ENCODE data around the gene CCDC82. TPM values are rescaled to one million over a fixed set of nuclear protein-coding genes. Genes with fewer than 3 reads are reported as not detected.
A peak's percentile ranks its signal among the peaks of the same experiment; 100 is the strongest.

The CCDC82 gene
- polyA plus RNA-seq, 1 of the 3 experiments (the other 2 are of a cell fraction), result 8.7 TPM

GRCh38 chr11:96318399-96318798 lies 71.3 kb downstream of the CCDC82 start:
- Histone ChIP-seq H3F3A (replicated peaks; ENCODE audit: insufficient read depth) (peaks cover 3% of the 10 kb centered on the region), H3K27me3 (ENCODE audit: insufficient read depth) (no peaks in the 10 kb centered on the region), H3K4me3 (ENCODE audit: low read depth in 2 of 2, low read length in 1 of 2) (no peak overlapping the region), H3K27ac (ENCODE audit: low read depth in 2 of 2, low read length in 1 of 2) (peak overlapping the region in 1 of 2 experiments; percentile 33; a peak in 1 of 4 replicates), H3K36me3 (replicated peaks in 1 of 2; ENCODE audit: control insufficient read depth in 1 of 2, insufficient read depth in 2 of 2, low read length in 1 of 2) (peaks cover 5 to 7% of the 10 kb centered on the region in 2 experiments), H3K79me2 (ENCODE audit: insufficient read depth) (peaks cover 99% of the 10 kb centered on the region), H3K4me1 (ENCODE audit: control insufficient read depth in 1 of 2, insufficient read depth in 2 of 2, low read depth in 1 of 2, low read length in 1 of 2) (peaks cover 15 to 56% of the 10 kb centered on the region in 2 experiments), H3K9ac (no peak overlapping the region), H3K9me3 (no peaks in the 10 kb centered on the region), H3K9me2 (no peaks in the 10 kb centered on the region), H3K4me2 (no peak overlapping the region), H4K20me1 (ENCODE audit: insufficient read depth) (no peaks in the 10 kb centered on the region; the same call in 1 of the 2 replicates), H2AFZ (ENCODE audit: low read depth) (no peak overlapping the region)
- no peak for DNase-seq
- TF ChIP-seq POLR2AphosphoS5 (IDR thresholded peaks at IDR 0.05; ENCODE audit: low read depth, low read length) (no peak), CTCF (IDR thresholded peaks at IDR 0.05) (no peak), NFIC (IDR thresholded peaks at IDR 0.05; ENCODE audit: borderline replicate concordance) (no peak), RAD21 (IDR thresholded peaks at IDR 0.05; ENCODE audit: low read length) (no peak), PBX3 (IDR thresholded peaks at IDR 0.05) (no peak)
- ChIA-PET POLR2A (no interaction called here), CTCF (interaction anchor here (1.0 to 1.9 kb wide), 2 partner anchors 12 to 25 kb away, joined by 3 to 6 read pairs; partner anchors contain the start of gene MAML2)
- WGBS (ENCODE audit: low lambda C conversion rate), result 78% methylated on average over 1 of the region's 1 CpG

- CTCF ChIA-PET, result interaction anchor here (1.9 kb wide), 1 partner anchor 25 kb away, joined by 6 read pairs; the partner anchor contains the start of gene MAML2
- POLR2A ChIA-PET, result no interaction called here
- no peak for TF ChIP-seq EP300 (IDR thresholded peaks at IDR 0.05; ENCODE audit: borderline replicate concordance in 1 of 2, low read depth in 1 of 2, low read length in 1 of 2)
- no peak for TF ChIP-seq POLR2AphosphoS5 (IDR thresholded peaks at IDR 0.05; ENCODE audit: low read depth, low read length)
- TF ChIP-seq FOXJ3 (CRISPR knock-in tag; IDR thresholded peaks at IDR 0.05), result no peak
- no peak for TF ChIP-seq USF1 (IDR thresholded peaks at IDR 0.05; ENCODE audit: borderline replicate concordance, low read depth)
- TF ChIP-seq JUND (IDR thresholded peaks at IDR 0.05), result no peak
- no peak for TF ChIP-seq ZBTB33 (IDR thresholded peaks at IDR 0.05; ENCODE audit: borderline replicate concordance, low read depth)
- TF ChIP-seq RAD21 (IDR thresholded peaks at IDR 0.05; ENCODE audit: low read length), result no peak
- no peak for TF ChIP-seq YY1 (IDR thresholded peaks at IDR 0.05; ENCODE audit: low read depth)
- TF ChIP-seq CHD2 (IDR thresholded peaks at IDR 0.05; ENCODE audit: low read length, partially characterized antibody), result no peak
- no peak for TF ChIP-seq TEAD4 (IDR thresholded peaks at IDR 0.05; ENCODE audit: borderline replicate concordance, insufficient read depth)
- no peak for TF ChIP-seq MEF2A (IDR thresholded peaks at IDR 0.05; ENCODE audit: borderline replicate concordance, low read depth)
- TF ChIP-seq RCOR1 (IDR thresholded peaks at IDR 0.05; ENCODE audit: low read length), result no peak
- no peak for TF ChIP-seq MAX (IDR thresholded peaks at IDR 0.05; ENCODE audit: low read depth)
- no peak for TF ChIP-seq USF2 (IDR thresholded peaks at IDR 0.05; ENCODE audit: borderline replicate concordance, low read depth, low read length)
- TF ChIP-seq GABPA (IDR thresholded peaks at IDR 0.05; ENCODE audit: low read depth), result no peak
- no peak for TF ChIP-seq CTCF (IDR thresholded peaks at IDR 0.05)
Observed at GRCh38 chr11:96317985-96318384, 71.7 kb downstream of the CCDC82 start.

More at GRCh38 chr11:96317985-96318384, 71.7 kb downstream of the CCDC82 start:
- Histone ChIP-seq H3K4me3 (ENCODE audit: low read depth in 2 of 2, low read length in 1 of 2) (no peak overlapping the region), H3K9me2 (no peaks in the 10 kb centered on the region), H3K27me3 (ENCODE audit: insufficient read depth) (no peaks in the 10 kb centered on the region), H3K9me3 (no peaks in the 10 kb centered on the region), H3K4me1 (ENCODE audit: control insufficient read depth in 1 of 2, insufficient read depth in 2 of 2, low read depth in 1 of 2, low read length in 1 of 2) (peaks cover 15 to 60% of the 10 kb centered on the region in 2 experiments), H2AFZ (ENCODE audit: low read depth) (no peak overlapping the region), H3K27ac (ENCODE audit: low read depth in 2 of 2, low read length in 1 of 2) (peak overlapping the region; percentile 33 to 53; a peak in 2 of 4 replicates), H3K79me2 (ENCODE audit: insufficient read depth) (peaks cover 99% of the 10 kb centered on the region), H4K20me1 (ENCODE audit: insufficient read depth) (no peaks in the 10 kb centered on the region; the same call in 1 of the 2 replicates), H3K4me2 (no peak overlapping the region), H3K36me3 (replicated peaks in 1 of 2; ENCODE audit: control insufficient read depth in 1 of 2, insufficient read depth in 2 of 2, low read length in 1 of 2) (peaks cover 3 to 4% of the 10 kb centered on the region in 2 experiments), H3K9ac (no peak overlapping the region), H3F3A (replicated peaks; ENCODE audit: insufficient read depth) (peaks cover 3% of the 10 kb centered on the region)
- DNase-seq, result no peak
- WGBS (ENCODE audit: low lambda C conversion rate), result 96% methylated on average over 2 of the region's 2 CpGs
